ENCODE data around the gene MCF2L2. TPM values are rescaled to one million over a fixed set of nuclear protein-coding genes. Genes with fewer than 3 reads are reported as not detected.

Gene MCF2L2
- total RNA-seq, 3 donors from 2014 or later (not counting 1 experiment from before 2014, with no cell fraction given): 2.2 to 4.9 (median 2.7) TPM

GRCh38 chr3:183388213-183388895 is 40.1 kb downstream of the MCF2L2 start:
- no peaks in the 10 kb centered on the region for H3K36me3 Mint-ChIP-seq
- no peaks in the 10 kb centered on the region for H3K36me3 ChIP-seq (ENCODE audit: control insufficient read depth, insufficient read depth, low read length)
- ATAC-seq (no peak), DNase-seq (no peak)
- no peak overlapping the region for H3K4me3 ChIP-seq (ENCODE audit: low read length)
- no peak for TF ChIP-seq CTCF (IDR thresholded peaks at IDR 0.05)
- no peaks in the 10 kb centered on the region for H3K4me1 ChIP-seq (ENCODE audit: control insufficient read depth, insufficient read depth, low read length)
- no peaks in the 10 kb centered on the region for H3K9me3 Mint-ChIP-seq
- H3K27me3 Mint-ChIP-seq (ENCODE audit: low read depth in 2 of 2): no peaks in the 10 kb centered on the region
- H3K27ac Mint-ChIP-seq: no peak overlapping the region
- H3K27ac ChIP-seq (ENCODE audit: low read length): no peak overlapping the region
- intact Hi-C loops (cut with micrococcal nuclease): loop anchor here (5.0 kb wide), 1 partner anchor 379 kb away; no protein-coding TSS in a partner anchor
- WGBS (ENCODE audit: insufficient coverage): 89% methylated on average over 7 of the region's 7 CpGs
- H3K4me1 Mint-ChIP-seq: peaks cover 4% of the 10 kb centered on the region in 2 donors
- H3K9me3 ChIP-seq (ENCODE audit: control insufficient read depth, insufficient read depth, low read length): no peaks in the 10 kb centered on the region
- no peak overlapping the region for H3K4me3 Mint-ChIP-seq
- no peaks in the 10 kb centered on the region for H3K27me3 ChIP-seq (ENCODE audit: control insufficient read depth, insufficient read depth, low read length)

- Mint-ChIP-seq H3K9me3 (no peaks in the 10 kb centered on the region), H3K36me3 (no peaks in the 10 kb centered on the region), H3K27me3 (ENCODE audit: low read depth in 2 of 2) (no peaks in the 10 kb centered on the region), H3K4me3 (no peak overlapping the region), H3K27ac (no peak overlapping the region), H3K4me1 (peaks cover 4% of the 10 kb centered on the region in 2 donors)
- intact Hi-C loops (cut with micrococcal nuclease): loop anchor here (5.0 kb wide), 1 partner anchor 380 kb away; no protein-coding TSS in a partner anchor
- Histone ChIP-seq H3K27me3 (ENCODE audit: control insufficient read depth, insufficient read depth, low read length) (no peaks in the 10 kb centered on the region), H3K4me1 (ENCODE audit: control insufficient read depth, insufficient read depth, low read length) (no peaks in the 10 kb centered on the region), H3K27ac (ENCODE audit: low read length) (no peak overlapping the region), H3K4me3 (ENCODE audit: low read length) (no peak overlapping the region), H3K9me3 (ENCODE audit: control insufficient read depth, insufficient read depth, low read length) (no peaks in the 10 kb centered on the region), H3K36me3 (ENCODE audit: control insufficient read depth, insufficient read depth, low read length) (no peaks in the 10 kb centered on the region)
- 50% methylated on average over 2 of the region's 4 CpGs for WGBS (ENCODE audit: insufficient coverage)
- ATAC-seq (no peak), DNase-seq (no peak)
- no peak for TF ChIP-seq CTCF (IDR thresholded peaks at IDR 0.05)
Measured at GRCh38 chr3:183387797-183388196, 40.6 kb downstream of the MCF2L2 start.

- intact Hi-C loops (cut with micrococcal nuclease): loop anchor here (1.0 to 5.0 kb wide), 3 partner anchors 202 to 381 kb away; no protein-coding TSS in a partner anchor
- peaks cover 4% of the 10 kb centered on the region in 2 donors for H3K4me1 Mint-ChIP-seq
- H3K9me3 Mint-ChIP-seq: no peaks in the 10 kb centered on the region
- no peak for TF ChIP-seq CTCF (IDR thresholded peaks at IDR 0.05)
- no peak for ATAC-seq
- Histone ChIP-seq H3K9me3 (ENCODE audit: control insufficient read depth, insufficient read depth, low read length) (no peaks in the 10 kb centered on the region), H3K27ac (ENCODE audit: low read length) (no peak overlapping the region), H3K4me3 (ENCODE audit: low read length) (no peak overlapping the region), H3K27me3 (ENCODE audit: control insufficient read depth, insufficient read depth, low read length) (no peaks in the 10 kb centered on the region), H3K4me1 (ENCODE audit: control insufficient read depth, insufficient read depth, low read length) (no peaks in the 10 kb centered on the region), H3K36me3 (ENCODE audit: control insufficient read depth, insufficient read depth, low read length) (no peaks in the 10 kb centered on the region)
- DNase-seq: no peak
- no peak overlapping the region for H3K4me3 Mint-ChIP-seq
- no peak overlapping the region for H3K27ac Mint-ChIP-seq
- no peaks in the 10 kb centered on the region for H3K36me3 Mint-ChIP-seq
- H3K27me3 Mint-ChIP-seq (ENCODE audit: low read depth in 2 of 2): no peaks in the 10 kb centered on the region
- WGBS (ENCODE audit: insufficient coverage): 88% methylated on average over 4 of the region's 4 CpGs
Measured at GRCh38 chr3:183386651-183387050, 41.8 kb downstream of the MCF2L2 start.

All from natural killer cell (primary cell).